Ishikawa (cell line): ENCODE measurements around the gene ELF5.

Source experiments
- CEBPB ChIP-seq: IDR thresholded peaks from 2 replicates; pipeline ENCODE4 v1.6.1; 2012
- CREB1 ChIP-seq: IDR thresholded peaks from 2 replicates; pipeline ENCODE4 v1.6.1; 2012; ENCODE audit warnings: low read depth
- EGR1 ChIP-seq: IDR thresholded peaks from 2 replicates; pipeline ENCODE4 v1.6.1; 2012
- EP300 ChIP-seq: IDR thresholded peaks from 2 replicates; pipeline ENCODE4 v1.6.1; 2012; ENCODE audit warnings: borderline replicate concordance
- NFIC ChIP-seq: IDR thresholded peaks from 2 replicates; pipeline ENCODE4 v1.6.1; 2012
- TCF12 ChIP-seq: IDR thresholded peaks from 2 replicates; pipeline ENCODE4 v1.6.1; 2012; ENCODE audit warnings: low read depth
- TEAD4 ChIP-seq: IDR thresholded peaks from 2 replicates; pipeline ENCODE4 v1.6.1; 2012
- USF1 ChIP-seq: IDR thresholded peaks from 2 replicates; pipeline ENCODE4 v1.6.1; 2012
- YY1 ChIP-seq: IDR thresholded peaks from 2 replicates; pipeline ENCODE4 v1.6.1; 2012; ENCODE audit warnings: low read depth
- ZBTB7A ChIP-seq: IDR thresholded peaks from 2 replicates; pipeline ENCODE4 v1.6.1; 2012; ENCODE audit warnings: low read depth
- TF ChIP-seq, protein P1 (sequence below): IDR thresholded peaks from 2 replicates; pipeline ENCODE4 v1.6.1; 2012

DNA sequence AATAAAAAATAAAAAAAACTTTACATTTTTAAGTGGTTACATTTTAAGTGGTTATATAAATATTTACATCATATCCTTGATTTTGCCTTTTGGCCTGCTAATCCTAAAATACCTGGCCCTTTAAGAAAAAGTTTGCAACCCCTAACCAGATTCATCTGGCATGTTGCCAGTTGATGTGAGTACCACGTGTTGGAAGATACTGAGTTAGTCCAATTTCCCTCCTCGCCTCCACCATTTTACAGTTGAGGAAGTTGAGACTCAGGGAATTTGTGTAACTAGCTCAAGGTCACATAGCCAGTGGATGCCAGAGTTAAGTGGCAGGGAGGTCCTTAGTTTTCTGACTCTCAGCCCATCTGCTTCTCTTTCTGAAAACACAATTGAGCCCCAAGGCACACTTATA lies 5.1 kb downstream of the ELF5 start:
- TF ChIP-seq NFIC = no peak
- TF ChIP-seq CEBPB = no peak
- TF ChIP-seq TEAD4 = no peak
- no peak for TF ChIP-seq TCF12
- no peak for TF ChIP-seq YY1
- TF ChIP-seq EP300 = no peak
- TF ChIP-seq CREB1 = no peak
- TF ChIP-seq USF1 = no peak
- TF ChIP-seq ZBTB7A = no peak
- no peak for TF ChIP-seq EGR1
- TF ChIP-seq, protein P1, sequence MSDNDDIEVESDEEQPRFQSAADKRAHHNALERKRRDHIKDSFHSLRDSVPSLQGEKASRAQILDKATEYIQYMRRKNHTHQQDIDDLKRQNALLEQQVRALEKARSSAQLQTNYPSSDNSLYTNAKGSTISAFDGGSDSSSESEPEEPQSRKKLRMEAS = no peak
